ENCODE results near the gene OSTC. TPM values are rescaled to one million over a fixed set of nuclear protein-coding genes. Genes with fewer than 3 reads are reported as not detected.

The OSTC gene
- total and polyA plus RNA-seq, 2 of the 13 experiments (the other 11 are each of a cell fraction or from before 2014, with no cell fraction given): 208 to 380 TPM

GRCh38 chr4:108709722-108710121, 59.3 kb downstream of the OSTC start:
- Histone ChIP-seq H3K4me2 (ENCODE audit: low read depth, low read length) (no peak overlapping the region), H2AFZ (ENCODE audit: low read length) (peak overlapping the region; percentile 42), H3K79me2 (ENCODE audit: insufficient read depth, low read length) (no peaks in the 10 kb centered on the region), H3K36me3 (replicated peaks in 1 of 2; ENCODE audit: control insufficient read depth in 1 of 2, insufficient read depth in 2 of 2, low read length in 2 of 2) (no peaks in the 10 kb centered on the region), H3K4me3 (replicated peaks in 1 of 3; ENCODE audit: insufficient read depth in 1 of 3, low read depth in 2 of 3, low read length in 3 of 3) (no peak overlapping the region), H3K27me3 (ENCODE audit: control insufficient read depth in 1 of 2, insufficient read depth in 2 of 2, low read length in 2 of 2) (no peaks in the 10 kb centered on the region; a peak in 1 of 5 replicates), H3K9ac (ENCODE audit: insufficient read depth, low read depth, low read length) (no peak overlapping the region), H3K4me1 (ENCODE audit: insufficient read depth, low read length) (peaks cover 2% of the 10 kb centered on the region; the same call in 1 of the 2 replicates), H3K27ac (ENCODE audit: extremely low read length, insufficient read depth, low read length) (no peak overlapping the region), H3K9me3 (ENCODE audit: low read length) (no peaks in the 10 kb centered on the region), H4K20me1 (ENCODE audit: insufficient read depth, low read length) (no peaks in the 10 kb centered on the region)
- no peak for DNase-seq (ENCODE audit: low spot score)
- no peak for ATAC-seq
- FAIRE-seq: no peak
- 22% methylated on average over 7 of the region's 7 CpGs for WGBS (ENCODE audit: low lambda C conversion rate)
- BruUV-seq (replicated peaks): no TSS peak
- TF ChIP-seq ZFP36L1 (CRISPR knock-in tag; IDR thresholded peaks at IDR 0.05) (no peak), JUNB (CRISPR knock-in tag; IDR thresholded peaks at IDR 0.05; ENCODE audit: borderline replicate concordance) (no peak), RXRB (CRISPR knock-in tag; IDR thresholded peaks at IDR 0.05; ENCODE audit: borderline replicate concordance) (no peak), POLR2G (IDR thresholded peaks at IDR 0.05; ENCODE audit: low read depth, low read length) (no peak), SMYD3 (CRISPR knock-in tag; IDR thresholded peaks at IDR 0.05) (no peak), YY1 (IDR thresholded peaks at IDR 0.05; ENCODE audit: insufficient read depth, insufficient replicate concordance, low read depth, low read length) (no peak), KDM3A (CRISPR knock-in tag; IDR thresholded peaks at IDR 0.05; ENCODE audit: low read depth) (no peak), SMAD9 (CRISPR knock-in tag; IDR thresholded peaks at IDR 0.05) (no peak), ZNF235 (CRISPR knock-in tag; IDR thresholded peaks at IDR 0.05; ENCODE audit: borderline replicate concordance) (no peak), ESRRA (CRISPR knock-in tag; IDR thresholded peaks at IDR 0.05; ENCODE audit: low read depth) (no peak), PHF20 (CRISPR knock-in tag; IDR thresholded peaks at IDR 0.05) (no peak), POLR2A (IDR thresholded peaks at IDR 0.05; ENCODE audit: insufficient read depth in 1 of 2, low read depth in 2 of 2, low read length in 2 of 2) (no peak), ZNF839 (CRISPR knock-in tag; IDR thresholded peaks at IDR 0.05; ENCODE audit: borderline replicate concordance) (no peak), NR2F2 (IDR thresholded peaks at IDR 0.05; ENCODE audit: borderline replicate concordance, low read depth) (no peak), CBX2 (IDR thresholded peaks at IDR 0.05; ENCODE audit: low read depth, low read length) (no peak), CBX2 (CRISPR knock-in tag; IDR thresholded peaks at IDR 0.05; ENCODE audit: low read depth) (no peak), ZNF101 (CRISPR knock-in tag; IDR thresholded peaks at IDR 0.05; ENCODE audit: borderline replicate concordance, low read depth) (no peak), PLRG1 (conservative IDR thresholded peaks at IDR 0.05) (no peak), NCOR1 (IDR thresholded peaks at IDR 0.05; ENCODE audit: borderline replicate concordance, low read length) (no peak)
- TF ChIP-seq, protein P1, sequence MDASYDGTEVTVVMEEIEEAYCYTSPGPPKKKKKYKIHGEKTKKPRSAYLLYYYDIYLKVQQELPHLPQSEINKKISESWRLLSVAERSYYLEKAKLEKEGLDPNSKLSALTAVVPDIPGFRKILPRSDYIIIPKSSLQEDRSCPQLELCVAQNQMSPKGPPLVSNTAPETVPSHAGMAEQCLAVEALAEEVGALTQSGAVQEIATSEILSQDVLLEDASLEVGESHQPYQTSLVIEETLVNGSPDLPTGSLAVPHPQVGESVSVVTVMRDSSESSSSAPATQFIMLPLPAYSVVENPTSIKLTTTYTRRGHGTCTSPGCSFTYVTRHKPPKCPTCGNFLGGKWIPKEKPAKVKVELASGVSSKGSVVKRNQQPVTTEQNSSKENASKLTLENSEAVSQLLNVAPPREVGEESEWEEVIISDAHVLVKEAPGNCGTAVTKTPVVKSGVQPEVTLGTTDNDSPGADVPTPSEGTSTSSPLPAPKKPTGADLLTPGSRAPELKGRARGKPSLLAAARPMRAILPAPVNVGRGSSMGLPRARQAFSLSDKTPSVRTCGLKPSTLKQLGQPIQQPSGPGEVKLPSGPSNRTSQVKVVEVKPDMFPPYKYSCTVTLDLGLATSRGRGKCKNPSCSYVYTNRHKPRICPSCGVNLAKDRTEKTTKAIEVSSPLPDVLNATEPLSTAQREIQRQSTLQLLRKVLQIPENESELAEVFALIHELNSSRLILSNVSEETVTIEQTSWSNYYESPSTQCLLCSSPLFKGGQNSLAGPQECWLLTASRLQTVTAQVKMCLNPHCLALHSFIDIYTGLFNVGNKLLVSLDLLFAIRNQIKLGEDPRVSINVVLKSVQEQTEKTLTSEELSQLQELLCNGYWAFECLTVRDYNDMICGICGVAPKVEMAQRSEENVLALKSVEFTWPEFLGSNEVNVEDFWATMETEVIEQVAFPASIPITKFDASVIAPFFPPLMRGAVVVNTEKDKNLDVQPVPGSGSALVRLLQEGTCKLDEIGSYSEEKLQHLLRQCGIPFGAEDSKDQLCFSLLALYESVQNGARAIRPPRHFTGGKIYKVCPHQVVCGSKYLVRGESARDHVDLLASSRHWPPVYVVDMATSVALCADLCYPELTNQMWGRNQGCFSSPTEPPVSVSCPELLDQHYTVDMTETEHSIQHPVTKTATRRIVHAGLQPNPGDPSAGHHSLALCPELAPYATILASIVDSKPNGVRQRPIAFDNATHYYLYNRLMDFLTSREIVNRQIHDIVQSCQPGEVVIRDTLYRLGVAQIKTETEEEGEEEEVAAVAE (CRISPR knock-in tag; IDR thresholded peaks at IDR 0.05; ENCODE audit: borderline replicate concordance): no peak
- TF ChIP-seq, protein P2, sequence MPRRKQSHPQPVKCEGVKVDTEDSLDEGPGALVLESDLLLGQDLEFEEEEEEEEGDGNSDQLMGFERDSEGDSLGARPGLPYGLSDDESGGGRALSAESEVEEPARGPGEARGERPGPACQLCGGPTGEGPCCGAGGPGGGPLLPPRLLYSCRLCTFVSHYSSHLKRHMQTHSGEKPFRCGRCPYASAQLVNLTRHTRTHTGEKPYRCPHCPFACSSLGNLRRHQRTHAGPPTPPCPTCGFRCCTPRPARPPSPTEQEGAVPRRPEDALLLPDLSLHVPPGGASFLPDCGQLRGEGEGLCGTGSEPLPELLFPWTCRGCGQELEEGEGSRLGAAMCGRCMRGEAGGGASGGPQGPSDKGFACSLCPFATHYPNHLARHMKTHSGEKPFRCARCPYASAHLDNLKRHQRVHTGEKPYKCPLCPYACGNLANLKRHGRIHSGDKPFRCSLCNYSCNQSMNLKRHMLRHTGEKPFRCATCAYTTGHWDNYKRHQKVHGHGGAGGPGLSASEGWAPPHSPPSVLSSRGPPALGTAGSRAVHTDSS (CRISPR knock-in tag; conservative IDR thresholded peaks at IDR 0.05): no peak
- intact Hi-C loops (cut with micrococcal nuclease; ENCODE audit: unreplicated experiment): no loop called here
- ChIA-PET POLR2A (no interaction called here), CTCF (ENCODE audit: low intra/inter-chr PET ratio, low total read pairs) (no interaction called here)
- in situ Hi-C loops (cut with HindIII; ENCODE audit: extremely low pct_ligation_motif_present, low pct_unique_long_range_greater_than_20kb): no loop called here

Measured in HepG2 (cell line).